NCI-H2029 treated with DMSO at 0.1 percent for 48 hours (cell line): ENCODE data around the gene BCO1.

Experiments
- DNase-seq: peaks from one replicate; lab custom pipeline; 2025; lab: John Stamatoyannopoulos, UW

BCO1 gene

DNA sequence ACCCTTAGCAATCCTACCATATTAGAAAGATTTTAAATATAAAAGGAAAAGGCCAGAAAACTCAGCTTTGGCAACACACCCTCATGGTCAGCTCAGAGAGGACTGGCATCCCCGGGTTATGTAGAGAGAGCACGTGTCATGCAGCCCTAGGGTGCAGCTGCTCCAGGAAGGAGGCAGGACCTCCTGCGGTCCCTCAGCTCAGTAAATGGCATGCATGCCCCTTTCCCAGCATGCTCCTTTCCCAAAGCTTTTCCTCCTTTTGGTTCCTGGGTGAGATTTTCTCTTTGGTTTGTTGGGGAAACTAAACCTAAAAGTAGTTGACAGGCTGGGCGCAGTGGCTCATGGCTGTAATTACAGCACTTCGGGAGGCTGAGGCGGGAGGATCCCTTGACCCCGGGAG is 80.2 kb downstream of the BCO1 start:
- DNase-seq, result no peak

DNA sequence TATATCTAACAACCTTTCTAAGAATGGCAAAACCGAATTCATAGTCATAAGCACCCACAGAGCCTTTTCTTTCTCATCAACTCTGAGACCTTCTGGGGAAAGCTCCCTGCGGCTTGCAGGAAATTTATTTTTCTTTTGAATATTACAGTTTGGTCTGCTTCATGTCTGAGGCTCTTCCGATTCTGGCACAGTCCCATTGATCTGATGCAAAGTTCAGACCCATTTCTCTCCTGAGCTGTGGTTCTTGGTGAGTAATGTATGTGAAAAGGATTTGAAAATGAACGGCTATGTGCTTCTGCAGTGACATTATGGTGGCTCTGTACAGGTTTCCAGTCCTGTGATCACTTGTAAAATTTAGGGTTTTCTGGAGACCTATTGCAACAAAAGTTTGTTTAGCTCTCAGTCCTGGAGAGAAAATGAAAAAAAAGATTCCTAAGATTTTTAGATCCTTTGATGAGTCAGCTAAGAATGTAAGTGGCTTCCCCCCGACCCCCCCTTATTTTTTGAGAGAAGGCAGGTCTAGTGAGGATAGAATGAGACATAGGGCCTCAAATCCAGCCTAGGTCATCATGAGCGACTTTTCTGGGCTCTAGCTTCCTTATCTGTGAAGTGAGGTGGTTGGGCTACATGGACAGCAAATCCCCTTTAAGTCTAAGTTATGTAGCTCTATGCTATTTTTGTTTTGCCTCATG is 80.9 kb downstream of the BCO1 start:
- DNase-seq, result no peak

DNA sequence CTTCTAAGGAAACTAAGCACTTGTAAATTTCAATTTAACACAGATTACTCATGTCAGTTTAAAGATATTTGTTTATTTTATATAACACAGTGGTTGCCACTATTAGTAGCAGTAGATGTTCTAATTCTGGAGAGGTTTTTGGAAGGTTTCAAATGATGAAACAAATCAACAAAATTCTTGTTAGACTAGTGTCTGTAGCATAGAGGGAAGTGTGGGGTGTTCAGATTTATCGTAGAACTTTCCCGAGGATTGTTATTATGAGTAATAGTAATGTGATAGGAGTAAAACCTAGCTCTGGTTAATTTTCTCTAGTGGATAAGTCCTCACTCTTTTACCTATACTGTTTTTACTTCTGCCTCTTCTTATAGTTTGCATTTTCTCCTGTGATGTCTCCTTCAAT is 82.5 kb downstream of the BCO1 start:
- no peak for DNase-seq

DNA sequence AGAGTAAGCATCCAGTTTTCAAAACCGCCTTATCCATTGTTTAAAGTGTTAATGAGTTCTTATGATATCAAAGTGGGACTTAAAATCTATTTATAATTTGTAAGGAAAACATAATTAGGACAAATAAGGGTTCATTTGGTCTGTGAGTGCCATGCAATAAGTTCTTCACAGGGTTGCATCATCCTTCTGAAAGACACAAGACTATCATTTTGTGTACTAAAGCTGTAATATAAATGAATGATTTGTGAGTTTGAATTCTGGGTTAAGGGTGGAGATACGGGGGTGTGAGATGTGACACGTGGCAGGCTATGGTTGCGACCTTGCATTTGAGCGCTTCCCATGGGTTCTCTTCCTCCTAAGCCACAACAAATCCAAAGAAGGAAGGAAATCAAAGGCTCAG is 83.0 kb downstream of the BCO1 start:
- no peak for DNase-seq

DNA sequence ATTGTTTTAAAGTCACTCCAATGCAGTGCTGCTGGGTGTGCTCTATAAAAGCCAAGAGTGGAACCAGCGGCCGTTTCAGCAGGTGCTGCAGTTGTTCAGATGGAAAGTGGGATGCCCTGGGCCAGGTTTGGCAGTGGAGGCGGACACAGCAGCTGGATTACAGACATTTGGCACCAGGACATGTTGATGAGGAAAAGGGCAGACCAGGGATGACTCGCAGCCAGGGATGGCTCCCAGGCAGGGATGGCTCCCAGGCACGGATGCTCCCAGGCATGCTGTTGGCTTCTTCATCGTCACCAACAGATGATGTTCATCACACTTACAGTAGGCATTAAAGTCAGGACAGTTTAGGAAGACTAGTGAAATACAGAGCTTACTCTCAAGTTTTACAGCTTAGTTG is 86.3 kb downstream of the BCO1 start:
- DNase-seq, result no peak

DNA sequence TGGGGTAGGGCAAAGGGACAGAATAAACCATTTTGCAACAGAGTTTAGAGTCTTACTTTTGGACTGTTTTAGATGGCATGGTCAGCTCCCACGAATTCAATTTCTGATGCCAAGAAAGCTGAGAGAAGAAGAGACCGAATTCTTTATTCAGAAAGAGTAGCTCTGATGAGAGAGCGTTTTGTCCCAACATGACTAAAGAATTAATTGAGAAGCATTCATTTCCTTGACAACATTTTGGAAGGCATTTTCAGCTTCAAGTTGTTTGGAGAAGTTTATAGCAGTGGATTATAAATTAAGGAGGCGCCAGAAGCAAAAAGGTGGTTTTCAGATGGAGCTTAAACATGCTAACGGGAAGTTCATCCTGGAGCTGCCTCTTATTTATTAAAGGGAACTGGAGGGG is 88.5 kb downstream of the BCO1 start:
- no peak for DNase-seq

DNA sequence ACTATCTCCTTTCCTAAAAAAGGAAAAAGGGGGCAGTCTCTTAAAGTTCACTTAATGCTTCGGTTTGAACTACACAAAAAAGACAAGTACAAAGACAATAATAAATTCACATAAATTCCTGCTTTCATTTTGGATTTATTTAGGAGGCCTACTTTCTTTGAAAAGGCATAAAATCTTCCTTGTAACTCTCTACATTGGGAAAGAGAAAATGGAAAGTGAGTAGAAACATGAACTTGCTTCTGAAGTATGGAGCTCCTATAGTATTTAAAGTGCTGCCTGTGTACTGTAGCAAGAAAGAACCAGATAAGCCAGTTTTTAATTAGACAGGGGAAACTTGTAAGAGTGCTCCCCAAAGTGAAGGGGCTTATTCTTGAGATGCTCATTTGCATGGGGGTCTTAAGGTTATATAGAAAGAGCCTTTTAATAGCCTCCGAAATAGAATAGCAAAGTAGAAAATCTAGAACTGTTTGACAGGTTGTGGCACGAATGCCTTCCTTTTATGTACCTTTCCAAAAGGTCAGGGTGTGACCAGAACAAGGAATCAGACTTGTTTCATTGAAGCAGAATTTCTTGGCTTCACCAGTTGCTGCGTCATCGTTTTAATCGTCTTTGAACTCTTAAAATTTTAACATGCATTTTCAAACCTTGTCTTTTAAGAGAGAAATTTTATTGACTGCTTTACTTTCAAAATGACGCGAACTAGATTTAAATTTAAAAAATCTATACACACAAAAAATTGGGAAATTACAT is 89.1 kb downstream of the BCO1 start:
- no peak for DNase-seq

DNA sequence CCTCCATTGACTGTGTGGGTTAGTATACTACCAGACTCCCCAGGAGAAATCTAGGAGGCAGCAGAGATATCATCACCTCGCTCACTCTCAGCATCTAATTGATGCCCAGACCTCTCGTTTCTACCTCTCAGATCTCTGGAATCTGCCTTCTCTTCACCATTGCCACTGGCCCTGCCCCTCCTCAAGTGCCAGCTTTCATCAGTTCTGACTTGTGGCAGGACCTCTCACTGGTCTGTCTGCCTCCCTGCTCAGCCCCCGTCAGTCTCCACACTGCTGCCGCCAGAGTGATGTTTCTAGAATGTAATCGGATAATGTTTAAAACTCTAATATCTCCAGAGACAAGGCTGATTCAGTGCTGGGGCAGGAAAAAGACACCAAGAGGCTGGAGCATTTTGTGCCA is 91.5 kb downstream of the BCO1 start:
- no peak for DNase-seq

DNA sequence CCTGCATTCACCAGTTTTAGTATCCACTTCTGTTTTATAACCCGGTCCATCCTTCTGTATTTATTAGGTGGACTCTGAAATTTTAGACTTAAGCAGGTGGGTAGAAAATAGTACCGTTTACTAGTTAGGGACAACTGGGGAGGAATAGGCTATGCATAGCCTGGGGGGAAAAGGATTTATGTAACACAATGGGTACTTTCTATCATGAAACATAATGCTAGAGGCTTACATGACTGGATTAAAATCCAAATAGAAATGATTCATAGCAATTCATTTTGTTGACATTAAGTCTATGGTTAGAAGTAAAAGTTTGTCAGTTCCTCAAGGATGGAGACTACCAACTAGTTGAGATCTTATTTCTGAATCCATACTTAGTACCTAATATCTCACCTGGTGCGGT is 94.9 kb downstream of the BCO1 start:
- no peak for DNase-seq

DNA sequence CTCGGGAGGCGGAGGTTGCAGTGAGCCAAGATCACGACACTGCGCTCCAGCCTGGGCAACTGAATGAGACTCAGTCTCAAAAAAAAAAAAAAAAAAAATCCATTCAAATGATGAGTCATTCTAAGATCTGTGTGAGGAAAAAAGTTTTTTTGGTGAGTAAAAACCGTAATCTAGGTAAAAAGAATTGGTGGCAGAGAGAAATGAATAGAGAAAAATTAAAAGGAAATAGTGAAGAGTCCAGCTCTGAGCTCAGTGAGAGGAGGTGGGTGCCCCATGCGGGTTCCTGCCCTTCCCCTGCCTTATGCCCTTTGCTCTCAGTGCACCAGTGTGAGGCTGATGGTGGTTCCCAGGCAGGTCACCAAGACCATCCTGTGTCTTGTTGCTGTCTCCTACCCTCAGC is 97.2 kb downstream of the BCO1 start:
- no peak for DNase-seq

DNA sequence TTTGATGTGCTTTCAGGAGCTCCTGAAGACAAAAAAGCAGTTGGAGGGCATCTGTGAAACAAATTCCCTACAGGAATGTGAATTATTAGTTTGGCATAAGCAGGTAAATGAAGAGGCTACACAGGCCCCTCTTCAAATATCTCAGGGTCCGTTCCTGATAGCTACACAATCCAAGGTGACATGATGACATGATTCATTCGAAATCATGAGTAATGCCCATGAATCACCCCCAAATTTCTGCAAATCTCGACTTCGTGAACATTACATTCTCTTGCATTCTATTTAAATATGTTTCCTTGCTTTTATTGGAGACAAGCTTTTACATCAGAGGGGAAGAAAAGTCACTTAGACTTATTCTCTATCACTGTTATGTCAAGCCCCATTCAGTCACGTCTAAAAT is 98.6 kb downstream of the BCO1 start:
- no peak for DNase-seq
